ENCODE measurements around the gene CDKN1A.
"Not testable (repeated sequence)": the region's sequence is repeated elsewhere in the genome, so short reads cannot be mapped to it uniquely, and the experiment has no call there.

Gene CDKN1A

DNA sequence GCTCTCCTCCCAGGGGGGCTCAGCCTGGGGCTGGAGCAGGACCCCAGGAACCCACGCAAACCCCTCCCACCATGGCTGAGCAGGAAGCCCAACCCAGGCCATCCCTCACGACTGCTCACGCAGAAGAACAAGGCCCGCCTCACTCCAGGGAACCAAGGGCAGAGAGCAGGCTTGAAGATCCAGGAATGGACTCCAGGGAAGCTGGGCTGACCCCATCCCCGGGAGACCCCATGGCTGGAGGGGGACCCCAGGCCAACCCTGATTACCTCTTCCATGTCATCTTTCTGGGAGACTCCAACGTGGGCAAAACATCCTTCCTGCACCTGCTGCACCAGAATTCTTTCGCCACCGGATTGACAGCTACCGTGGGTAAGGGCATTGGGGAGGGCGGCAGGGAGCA is 43.9 kb downstream of the CDKN1A start:
- Mint-ChIP-seq H3K4me1 (ENCODE audit: low read depth) (peaks cover 14% of the 10 kb centered on the region), H3K27me3 (no peaks in the 10 kb centered on the region), H3K4me3 (no peak overlapping the region), H3K9me3 (no peaks in the 10 kb centered on the region), H3K36me3 (ENCODE audit: low read depth) (no peaks in the 10 kb centered on the region), H3K27ac (no peak overlapping the region)
- DNase-seq = no peak

- Mint-ChIP-seq H3K9me3 (no peaks in the 10 kb centered on the region), H3K36me3 (ENCODE audit: low read depth) (no peaks in the 10 kb centered on the region), H3K4me1 (ENCODE audit: low read depth) (peaks cover 19% of the 10 kb centered on the region), H3K4me3 (no peak overlapping the region), H3K27ac (no peak overlapping the region), H3K27me3 (no peaks in the 10 kb centered on the region)
- no peak for DNase-seq
These were observed 44.4 kb downstream of the CDKN1A start for GRCh38 chr6:36722879-36723278.

DNA sequence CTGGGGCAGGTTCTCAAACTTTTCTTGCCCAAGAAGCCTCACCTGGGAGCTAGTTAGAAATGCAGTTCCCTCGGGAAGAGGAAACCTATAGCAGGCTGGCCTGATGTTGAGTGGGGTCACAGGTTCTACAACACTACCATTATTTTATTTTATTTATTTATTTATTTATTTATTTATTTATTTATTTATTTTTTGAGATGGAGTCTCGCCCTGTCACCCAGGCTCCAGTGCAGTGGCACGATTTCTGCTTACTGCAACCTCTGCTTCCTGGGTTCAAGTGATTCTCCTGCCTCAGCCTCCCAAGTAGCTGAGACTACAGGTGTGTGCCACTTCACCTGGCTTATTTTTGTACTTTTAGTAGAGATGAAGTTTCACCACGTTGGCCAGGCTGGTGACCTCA is 45.5 kb downstream of the CDKN1A start:
- peaks cover 25% of the 10 kb centered on the region for H3K4me1 Mint-ChIP-seq (ENCODE audit: low read depth)
- DNase-seq; H3K27ac Mint-ChIP-seq; H3K27me3 Mint-ChIP-seq; H3K36me3 Mint-ChIP-seq (ENCODE audit: low read depth); H3K9me3 Mint-ChIP-seq; H3K4me3 Mint-ChIP-seq: not testable (repeated sequence)

DNA sequence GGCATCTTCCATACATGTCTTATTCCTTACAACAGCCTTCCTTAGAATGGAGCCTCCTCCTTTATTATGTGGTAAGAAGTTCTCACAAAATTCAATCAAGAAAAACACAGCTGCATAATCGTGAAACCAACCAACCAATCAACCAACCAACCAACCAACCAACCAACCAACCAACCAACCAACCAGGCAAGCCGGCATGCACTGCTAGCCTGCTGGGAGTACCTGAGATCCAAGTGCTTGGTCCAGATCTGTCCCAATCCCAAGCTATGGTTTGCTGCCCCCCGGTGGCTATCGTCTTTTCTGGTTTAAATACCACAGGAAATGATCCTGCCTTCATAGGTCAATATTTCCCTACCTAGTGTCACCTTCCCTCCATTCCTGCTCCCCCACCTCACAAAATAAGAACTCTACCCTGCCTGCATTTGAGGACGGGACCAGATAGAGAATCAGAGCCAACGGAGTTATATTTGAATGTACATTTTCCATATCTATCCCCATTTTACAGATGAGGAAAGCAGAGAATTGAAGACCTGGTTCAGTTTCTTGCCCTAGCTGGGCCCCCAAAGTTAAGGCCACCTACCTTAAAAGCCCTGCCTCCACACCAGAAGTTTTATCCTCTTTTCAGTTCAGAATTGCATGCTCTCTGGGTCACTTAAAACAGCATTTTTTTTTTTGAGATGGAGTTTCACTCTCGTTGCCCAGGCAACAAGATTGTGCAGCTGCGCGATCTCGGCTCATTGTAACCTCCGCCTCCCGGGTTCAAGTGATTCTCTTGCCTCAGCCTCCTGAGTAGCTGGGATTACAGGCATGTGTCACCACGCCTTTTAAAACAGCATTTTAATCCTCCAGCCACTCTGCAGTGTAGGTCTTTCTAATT is 46.2 kb downstream of the CDKN1A start:
- Mint-ChIP-seq H3K27me3 (no peaks in the 10 kb centered on the region), H3K4me3 (no peak overlapping the region), H3K9me3 (no peaks in the 10 kb centered on the region), H3K4me1 (ENCODE audit: low read depth) (peaks cover 25% of the 10 kb centered on the region), H3K36me3 (ENCODE audit: low read depth) (no peaks in the 10 kb centered on the region), H3K27ac (no peak overlapping the region)
- peak; percentile 63 for DNase-seq

DNA sequence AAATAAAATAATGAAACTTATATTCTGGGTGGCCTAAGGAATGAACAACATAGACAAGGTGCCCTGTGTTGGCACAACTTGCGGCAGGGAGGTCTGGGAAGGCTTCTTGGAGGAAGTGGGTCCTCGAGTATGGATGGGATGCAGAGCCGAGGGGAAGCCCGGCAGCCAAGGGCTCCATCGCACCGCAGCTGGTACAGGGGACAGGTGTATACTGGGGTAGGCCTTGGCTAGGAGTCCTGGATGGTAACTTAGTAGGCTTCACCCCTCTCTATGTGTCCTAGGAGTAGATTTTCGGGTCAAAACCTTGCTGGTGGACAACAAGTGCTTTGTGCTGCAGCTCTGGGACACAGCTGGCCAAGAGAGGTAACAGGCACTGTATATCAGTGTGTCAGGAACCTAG is 47.1 kb downstream of the CDKN1A start:
- H3K27ac Mint-ChIP-seq = peak overlapping the region; percentile 44

DNA sequence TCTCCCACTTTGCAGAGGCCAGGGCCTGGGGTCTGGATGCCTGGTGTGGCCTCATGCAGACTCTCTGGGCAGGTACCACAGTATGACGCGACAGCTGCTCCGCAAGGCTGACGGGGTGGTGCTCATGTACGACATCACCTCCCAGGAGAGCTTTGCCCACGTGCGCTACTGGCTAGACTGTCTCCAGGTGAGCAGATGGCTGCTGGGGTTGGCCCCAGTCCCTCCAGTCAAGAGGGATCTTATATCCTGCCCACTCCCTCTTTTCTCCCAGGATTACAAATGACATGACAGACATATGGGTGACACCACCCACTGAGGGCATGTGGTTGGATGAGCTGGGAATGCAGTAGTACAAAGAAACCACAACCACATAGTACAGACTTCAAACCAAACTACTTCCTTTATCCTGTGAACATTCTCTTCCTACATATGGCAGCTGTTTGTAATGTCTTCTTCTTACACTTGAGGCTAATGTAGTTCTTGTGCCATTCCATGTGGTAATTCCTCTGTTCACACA is 49.0 kb downstream of the CDKN1A start:
- Mint-ChIP-seq H3K4me1 (ENCODE audit: low read depth) (peaks cover 25% of the 10 kb centered on the region), H3K9me3 (no peaks in the 10 kb centered on the region), H3K4me3 (no peak overlapping the region), H3K36me3 (ENCODE audit: low read depth) (no peaks in the 10 kb centered on the region), H3K27me3 (no peaks in the 10 kb centered on the region), H3K27ac (peak overlapping the region; percentile 71)
- DNase-seq = no peak

More for the DNA sequence above, 47.1 kb downstream of the CDKN1A start:
- Mint-ChIP-seq H3K36me3 (ENCODE audit: low read depth) (no peaks in the 10 kb centered on the region), H3K4me1 (ENCODE audit: low read depth) (peaks cover 25% of the 10 kb centered on the region), H3K9me3 (no peaks in the 10 kb centered on the region), H3K27me3 (no peaks in the 10 kb centered on the region), H3K4me3 (no peak overlapping the region)
- DNase-seq = no peak

- Mint-ChIP-seq H3K4me1 (ENCODE audit: low read depth) (peaks cover 28% of the 10 kb centered on the region), H3K27ac (no peak overlapping the region), H3K36me3 (ENCODE audit: low read depth) (no peaks in the 10 kb centered on the region), H3K9me3 (no peaks in the 10 kb centered on the region), H3K4me3 (no peak overlapping the region), H3K27me3 (no peaks in the 10 kb centered on the region)
- DNase-seq = no peak
These were observed 50.0 kb downstream of the CDKN1A start for GRCh38 chr6:36728289-36729160.

GRCh38 chr6:36729161-36729524 is 50.6 kb downstream of the CDKN1A start:
- Mint-ChIP-seq H3K27ac (no peak overlapping the region), H3K9me3 (no peaks in the 10 kb centered on the region), H3K36me3 (ENCODE audit: low read depth) (no peaks in the 10 kb centered on the region), H3K4me3 (no peak overlapping the region), H3K27me3 (no peaks in the 10 kb centered on the region), H3K4me1 (ENCODE audit: low read depth) (peaks cover 29% of the 10 kb centered on the region)
- DNase-seq = no peak

GRCh38 chr6:36730424-36731380 is 52.2 kb downstream of the CDKN1A start:
- no peak overlapping the region for H3K27ac Mint-ChIP-seq
- H3K4me1 Mint-ChIP-seq (ENCODE audit: low read depth) = peaks cover 35% of the 10 kb centered on the region
- H3K27me3 Mint-ChIP-seq = no peaks in the 10 kb centered on the region
- H3K4me3 Mint-ChIP-seq = no peak overlapping the region
- no peaks in the 10 kb centered on the region for H3K36me3 Mint-ChIP-seq (ENCODE audit: low read depth)
- H3K9me3 Mint-ChIP-seq = no peaks in the 10 kb centered on the region
- DNase-seq = no peak

DNA sequence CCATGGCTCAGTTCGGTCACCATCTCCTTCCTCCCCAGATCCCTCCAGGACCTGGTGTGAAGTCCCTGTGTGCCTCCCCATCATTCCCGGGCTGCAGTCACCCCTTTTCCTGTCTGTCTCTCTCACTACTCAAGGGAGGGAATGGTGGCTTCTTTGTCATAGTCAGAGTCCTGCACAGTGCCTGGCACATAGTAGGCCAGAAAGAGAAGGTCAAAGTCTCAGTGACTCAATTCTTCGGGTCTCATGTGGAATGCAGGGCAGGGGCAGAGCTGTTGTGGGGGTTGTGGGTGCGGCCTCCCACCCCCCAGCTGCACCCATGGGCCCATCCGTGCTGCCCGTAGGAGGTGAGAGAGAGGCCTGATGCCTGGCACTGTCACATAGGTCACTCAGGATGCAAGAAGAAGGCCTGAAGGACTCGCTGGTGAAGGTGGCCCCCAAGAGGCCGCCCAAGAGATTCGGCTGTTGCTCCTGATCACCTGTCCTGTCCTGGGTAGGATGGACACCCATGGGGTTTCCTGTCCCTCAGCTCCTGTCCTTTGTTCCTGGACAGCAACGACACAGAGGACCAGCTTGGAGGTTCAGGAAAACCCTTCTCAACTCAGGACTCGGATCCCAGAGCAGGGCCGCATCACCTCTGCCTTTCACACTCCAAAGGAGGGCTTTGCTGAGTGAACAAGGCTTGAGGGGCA is 53.3 kb downstream of the CDKN1A start:
- no peak overlapping the region for H3K27ac Mint-ChIP-seq
- H3K27me3 Mint-ChIP-seq = no peaks in the 10 kb centered on the region
- H3K4me1 Mint-ChIP-seq (ENCODE audit: low read depth) = peaks cover 31% of the 10 kb centered on the region
- DNase-seq = no peak
- H3K4me3 Mint-ChIP-seq = no peak overlapping the region
- H3K36me3 Mint-ChIP-seq (ENCODE audit: low read depth) = no peaks in the 10 kb centered on the region
- H3K9me3 Mint-ChIP-seq = no peaks in the 10 kb centered on the region

GRCh38 chr6:36733300-36733699 is 54.8 kb downstream of the CDKN1A start:
- Mint-ChIP-seq H3K27me3 (no peaks in the 10 kb centered on the region), H3K4me3 (no peak overlapping the region), H3K36me3 (ENCODE audit: low read depth) (no peaks in the 10 kb centered on the region), H3K9me3 (no peaks in the 10 kb centered on the region), H3K4me1 (ENCODE audit: low read depth) (peaks cover 16% of the 10 kb centered on the region), H3K27ac (peak overlapping the region; percentile 26)
- DNase-seq = no peak

DNA sequence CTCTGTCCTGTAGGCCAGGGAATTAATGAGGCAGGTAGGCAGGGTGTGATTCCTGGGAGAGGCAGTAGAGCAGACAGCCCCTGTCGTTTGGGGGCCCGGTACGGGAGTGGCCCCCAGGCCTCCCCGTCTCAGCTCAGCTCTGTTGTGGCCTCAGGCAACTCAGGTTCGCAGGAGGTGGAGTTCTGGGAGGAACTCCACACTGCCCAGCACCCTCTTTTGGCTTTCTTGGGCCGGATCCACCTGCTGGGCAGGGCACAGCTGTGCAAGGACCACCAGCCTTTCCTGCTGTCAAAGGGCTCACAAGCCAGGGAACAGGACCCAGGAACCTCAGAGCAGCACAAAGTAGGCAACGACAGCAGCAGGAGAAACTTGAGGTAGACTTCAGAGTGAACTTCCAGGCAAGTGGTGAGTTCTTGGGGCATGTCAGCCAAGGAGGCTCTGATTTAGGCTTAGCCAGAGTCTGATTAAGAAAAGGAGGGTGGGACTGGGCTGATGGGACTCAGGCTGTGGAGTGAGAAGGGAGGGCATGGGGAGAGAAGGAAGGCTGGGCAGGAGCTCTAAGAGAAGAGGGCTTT is 56.1 kb downstream of the CDKN1A start:
- peak overlapping the region; percentile 19 for H3K4me3 Mint-ChIP-seq

More for the DNA sequence above, 56.1 kb downstream of the CDKN1A start:
- Mint-ChIP-seq H3K36me3 (ENCODE audit: low read depth) (no peaks in the 10 kb centered on the region), H3K9me3 (no peaks in the 10 kb centered on the region), H3K27me3 (no peaks in the 10 kb centered on the region), H3K4me1 (ENCODE audit: low read depth) (peaks cover 14% of the 10 kb centered on the region), H3K27ac (peak overlapping the region; percentile 85)
- no peak for DNase-seq

Measured in activated T-cell treated with anti-CD3 and anti-CD28 coated beads, Interleukin-2, amount 50 U/mL, for 24 hours (primary cell).